Central memory CD8-positive, alpha-beta T cell (primary cell): ENCODE data around the gene MAPK12.

Experiments
- ATAC-seq: fragments of 150-1000 bp; cut with Tn5 transposase; replicated peaks from 2 replicates; pipeline ENCODE4 v1.10.0; 2022; ENCODE audit warnings: mild to moderate bottlenecking, moderate FRiP score, moderate number of reproducible peaks; ENCODE audit not compliant: poor library complexity, severe bottlenecking; ENCODE audit errors: extremely low read depth
- DNase-seq, 2 donors: peaks; one replicate each; pipeline ENCODE4 v3.0.0; 2021; ENCODE audit warnings: low spot score in 2 of 2
- H3K27ac Mint-ChIP-seq: one replicate; pipeline ENCODE4 v1.8.0; 2022; ENCODE audit warnings: low read depth, mild to moderate bottlenecking, moderate library complexity, mixed read lengths
- H3K27me3 Mint-ChIP-seq: one replicate; pipeline ENCODE4 v1.8.0; 2022; ENCODE audit warnings: mixed read lengths
- H3K36me3 Mint-ChIP-seq: one replicate; pipeline ENCODE4 v1.8.0; 2022; ENCODE audit warnings: mild to moderate bottlenecking, moderate library complexity, mixed read lengths; ENCODE audit not compliant: insufficient read depth
- H3K4me1 Mint-ChIP-seq: one replicate; pipeline ENCODE4 v1.8.0; 2022; ENCODE audit warnings: mixed read lengths
- H3K4me3 Mint-ChIP-seq: one replicate; pipeline ENCODE4 v1.8.0; 2022; ENCODE audit warnings: mild to moderate bottlenecking, moderate library complexity, mixed read lengths
- H3K9me3 Mint-ChIP-seq: one replicate; pipeline ENCODE4 v1.8.0; 2022; ENCODE audit warnings: mixed read lengths

MAPK12 gene

DNA sequence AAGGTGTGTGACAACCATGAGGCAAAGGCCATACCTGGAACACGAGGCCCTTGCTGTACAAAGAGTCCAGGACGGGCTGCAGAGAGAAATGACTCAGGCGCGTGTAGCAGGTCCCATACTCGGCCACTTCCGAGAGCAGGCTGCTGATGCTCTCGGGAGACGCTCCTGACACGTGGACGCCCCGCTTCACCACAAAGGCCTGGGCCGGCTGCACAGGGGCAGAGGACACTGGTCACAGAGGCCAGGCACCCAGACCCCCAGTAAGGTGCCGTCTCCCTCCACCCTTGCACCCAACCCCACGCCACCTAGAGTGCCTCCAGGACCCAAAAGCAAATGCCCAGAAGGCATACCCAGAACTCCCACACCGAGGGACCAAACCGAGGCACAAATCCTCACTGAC lies 32.1 kb downstream of the MAPK12 start:
- H3K36me3 Mint-ChIP-seq = peaks cover 42% of the 10 kb centered on the region
- no peaks in the 10 kb centered on the region for H3K9me3 Mint-ChIP-seq
- H3K4me1 Mint-ChIP-seq = peaks cover 20% of the 10 kb centered on the region
- H3K27me3 Mint-ChIP-seq = no peaks in the 10 kb centered on the region
- ATAC-seq = no peak
- no peak overlapping the region for H3K27ac Mint-ChIP-seq
- no peak overlapping the region for H3K4me3 Mint-ChIP-seq
- DNase-seq = no peak

DNA sequence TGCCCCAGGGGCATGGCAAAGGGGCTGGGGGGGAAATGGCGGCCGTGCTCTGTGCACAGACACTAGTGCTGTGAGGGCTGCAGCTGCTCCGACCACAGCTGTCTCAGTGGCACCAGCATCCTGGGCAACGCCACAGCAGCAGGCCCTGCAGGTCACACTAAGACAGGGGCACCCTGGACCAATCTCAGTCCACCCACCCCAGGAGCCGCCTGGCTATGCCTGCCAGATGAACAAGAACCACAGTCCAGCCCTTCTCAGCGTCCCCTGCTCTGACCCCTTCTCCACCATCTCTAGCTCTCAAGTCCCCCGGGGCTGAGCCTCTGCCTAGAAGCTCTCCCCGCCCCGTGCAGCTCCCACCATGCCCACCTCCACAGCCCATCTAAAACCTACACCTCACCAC lies 33.1 kb downstream of the MAPK12 start:
- H3K27me3 Mint-ChIP-seq = no peaks in the 10 kb centered on the region
- no peak overlapping the region for H3K4me3 Mint-ChIP-seq
- ATAC-seq = no peak
- DNase-seq = no peak
- no peaks in the 10 kb centered on the region for H3K9me3 Mint-ChIP-seq
- peaks cover 47% of the 10 kb centered on the region for H3K36me3 Mint-ChIP-seq
- H3K27ac Mint-ChIP-seq = peak overlapping the region; percentile 83
- H3K4me1 Mint-ChIP-seq = peaks cover 17% of the 10 kb centered on the region

DNA sequence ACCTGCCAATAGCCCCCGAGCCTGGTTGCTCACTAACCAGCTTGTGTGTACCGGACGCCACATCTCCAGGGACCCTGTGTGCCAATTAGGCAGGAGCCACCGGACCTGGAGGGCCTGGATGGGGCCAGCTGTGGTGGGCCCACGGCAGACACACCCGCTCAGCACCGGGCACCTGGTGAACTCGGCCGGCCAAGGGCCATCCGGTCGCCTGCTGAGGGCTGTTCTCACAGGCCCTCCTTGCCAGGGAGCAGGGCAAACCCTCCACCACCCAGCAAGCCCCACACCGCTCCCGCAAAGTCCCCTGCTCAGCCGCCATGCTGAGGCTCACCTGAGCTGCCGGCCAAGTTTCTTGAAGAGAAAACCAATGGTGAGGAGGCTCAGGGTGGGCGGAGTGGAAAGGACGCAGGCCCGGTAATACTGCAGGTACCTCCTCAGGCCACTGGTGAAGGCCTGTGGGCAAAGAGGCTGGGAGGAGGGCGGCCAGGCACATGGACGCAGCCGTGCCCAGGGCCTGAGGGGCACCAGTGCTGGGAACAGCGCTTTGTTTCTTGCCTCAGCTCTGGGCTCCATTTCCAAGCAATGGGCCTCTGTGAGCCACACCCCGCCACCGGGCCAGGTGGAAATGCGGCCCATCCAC lies 33.8 kb downstream of the MAPK12 start:
- no peak overlapping the region for H3K4me3 Mint-ChIP-seq
- H3K4me1 Mint-ChIP-seq = peaks cover 17% of the 10 kb centered on the region
- H3K27me3 Mint-ChIP-seq = no peaks in the 10 kb centered on the region
- no peaks in the 10 kb centered on the region for H3K9me3 Mint-ChIP-seq
- H3K27ac Mint-ChIP-seq = no peak overlapping the region
- ATAC-seq (no peak), DNase-seq (no peak)
- peaks cover 50% of the 10 kb centered on the region for H3K36me3 Mint-ChIP-seq

DNA sequence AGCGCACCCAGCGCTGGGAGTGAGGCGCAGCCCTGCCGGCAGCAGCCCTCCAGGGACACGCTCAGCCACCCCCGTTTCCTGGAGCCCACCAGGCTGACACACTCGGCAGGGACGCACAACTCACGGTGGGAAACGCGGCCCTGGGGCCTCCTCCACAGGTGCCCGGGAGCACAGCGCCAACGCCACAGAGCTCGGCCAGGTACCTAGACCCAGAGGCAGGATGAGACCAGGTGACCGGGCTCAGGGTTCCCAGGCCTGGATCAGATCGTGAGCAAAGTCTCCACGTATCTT lies 34.7 kb downstream of the MAPK12 start:
- no peaks in the 10 kb centered on the region for H3K27me3 Mint-ChIP-seq

DNA sequence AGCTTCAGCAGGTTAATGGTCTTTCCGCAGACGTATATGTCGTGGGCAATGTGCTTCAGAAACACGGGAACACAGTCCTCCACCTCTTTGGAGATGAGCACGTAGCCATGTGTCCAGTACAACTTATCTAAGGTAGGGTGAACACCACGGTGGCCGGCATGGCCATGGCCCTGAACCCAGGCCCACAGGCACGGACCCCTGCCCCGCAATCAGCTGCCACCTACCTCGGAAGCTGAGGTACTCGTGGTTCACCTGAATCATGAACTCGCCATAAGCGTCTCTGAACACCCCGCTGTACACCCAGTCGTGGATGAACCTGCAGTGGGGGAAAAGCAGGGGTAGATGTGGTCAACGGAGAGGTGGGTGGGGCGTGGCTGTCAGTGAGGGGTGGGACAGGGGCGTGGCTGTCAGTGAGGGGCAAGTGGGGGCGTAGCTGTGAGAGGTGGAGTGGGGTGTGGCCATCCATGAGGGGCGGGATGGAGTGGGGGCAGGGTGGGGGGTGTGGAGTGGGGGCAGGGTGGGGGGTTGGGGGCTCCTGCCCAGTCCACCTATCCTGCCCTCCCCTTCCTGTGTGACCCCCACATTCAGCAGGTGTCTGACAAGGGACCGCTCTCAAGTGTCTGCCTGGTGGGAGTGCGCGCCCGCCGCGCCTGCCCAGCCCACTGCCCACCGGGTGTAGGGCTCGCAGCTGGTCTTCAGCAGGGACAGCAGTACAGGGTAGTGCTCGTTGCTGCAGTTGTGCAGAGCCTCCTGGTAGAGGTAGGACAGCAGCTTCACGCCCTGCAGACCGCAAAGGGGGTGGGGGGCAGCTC lies 35.2 kb downstream of the MAPK12 start:
- H3K27ac Mint-ChIP-seq = peak overlapping the region; percentile 59
- H3K36me3 Mint-ChIP-seq = peaks cover 44% of the 10 kb centered on the region
- no peak overlapping the region for H3K4me3 Mint-ChIP-seq
- no peak for ATAC-seq
- H3K27me3 Mint-ChIP-seq = no peaks in the 10 kb centered on the region
- no peaks in the 10 kb centered on the region for H3K9me3 Mint-ChIP-seq
- no peak for DNase-seq
- H3K4me1 Mint-ChIP-seq = peaks cover 17% of the 10 kb centered on the region

More for the DNA sequence above, 34.7 kb downstream of the MAPK12 start:
- ATAC-seq (no peak), DNase-seq (no peak)
- Mint-ChIP-seq H3K27ac (peak overlapping the region; percentile 59), H3K36me3 (peaks cover 47% of the 10 kb centered on the region), H3K4me3 (no peak overlapping the region), H3K4me1 (peaks cover 17% of the 10 kb centered on the region), H3K9me3 (no peaks in the 10 kb centered on the region)

DNA sequence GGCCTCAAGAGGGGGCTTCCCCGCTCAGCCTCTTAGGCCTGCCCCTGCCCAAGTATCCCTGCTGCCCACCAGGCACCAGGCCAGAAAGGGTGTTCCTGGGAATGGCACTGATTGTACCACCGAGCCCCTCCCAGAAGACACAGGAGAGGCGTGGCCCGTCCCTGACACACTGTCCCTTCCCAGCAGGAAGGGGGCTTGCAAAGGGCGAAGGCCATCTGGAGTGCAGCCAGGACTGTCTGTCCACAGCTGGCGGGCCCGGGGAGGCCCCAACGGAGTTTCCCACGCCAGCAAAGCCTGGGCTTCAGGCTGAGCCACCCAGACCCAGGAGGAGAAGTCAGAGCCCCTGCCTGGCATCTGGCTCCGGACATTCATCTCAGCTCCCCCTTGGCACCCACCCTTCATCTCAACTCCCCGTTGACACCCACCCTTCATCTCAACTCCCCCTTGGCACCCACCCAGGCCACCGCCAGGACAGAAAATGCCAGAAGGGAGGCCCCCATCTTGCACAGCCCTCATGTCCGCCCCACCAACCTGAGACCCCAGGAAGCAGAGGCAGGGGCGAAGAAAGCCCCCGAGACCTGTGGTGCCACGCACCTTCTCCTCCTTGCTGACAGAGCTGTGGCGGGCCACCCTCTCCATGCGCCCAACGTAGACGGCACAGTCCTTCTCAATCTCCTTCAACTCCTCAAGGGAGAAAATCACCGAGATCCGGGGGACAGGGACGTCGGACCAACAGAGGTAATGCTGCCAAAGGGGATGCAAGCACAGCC lies 36.1 kb downstream of the MAPK12 start:
- Mint-ChIP-seq H3K9me3 (no peaks in the 10 kb centered on the region), H3K36me3 (peaks cover 42% of the 10 kb centered on the region), H3K27ac (no peak overlapping the region)

DNA sequence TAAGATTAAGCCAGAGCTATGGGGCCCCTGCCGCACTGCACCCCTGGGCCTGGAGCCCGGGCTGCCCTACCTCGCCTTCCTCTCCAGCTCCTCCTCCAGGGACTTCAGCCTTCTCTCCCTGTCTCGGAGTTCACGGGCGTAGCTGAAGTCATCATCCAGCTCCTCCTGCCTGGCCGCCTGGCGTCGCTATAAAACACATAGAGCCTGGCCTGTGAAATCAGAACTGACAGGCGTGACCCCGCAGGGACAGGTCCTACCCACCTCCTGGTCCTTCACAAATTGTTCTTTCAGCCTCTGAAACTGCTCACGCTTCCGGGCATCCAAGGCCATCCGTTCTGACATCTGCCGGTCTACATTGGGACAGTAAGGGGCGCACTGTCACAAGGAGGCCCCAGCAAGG lies 37.4 kb downstream of the MAPK12 start:
- Mint-ChIP-seq H3K9me3 (no peaks in the 10 kb centered on the region), H3K36me3 (peaks cover 41% of the 10 kb centered on the region), H3K4me1 (peaks cover 11% of the 10 kb centered on the region), H3K27ac (peak overlapping the region; percentile 60), H3K27me3 (no peaks in the 10 kb centered on the region), H3K4me3 (no peak overlapping the region)
- ATAC-seq (no peak), DNase-seq (no peak)

More for the DNA sequence above, 36.1 kb downstream of the MAPK12 start:
- ATAC-seq = no peak
- H3K4me1 Mint-ChIP-seq = peaks cover 17% of the 10 kb centered on the region
- no peaks in the 10 kb centered on the region for H3K27me3 Mint-ChIP-seq
- DNase-seq = no peak
- no peak overlapping the region for H3K4me3 Mint-ChIP-seq

DNA sequence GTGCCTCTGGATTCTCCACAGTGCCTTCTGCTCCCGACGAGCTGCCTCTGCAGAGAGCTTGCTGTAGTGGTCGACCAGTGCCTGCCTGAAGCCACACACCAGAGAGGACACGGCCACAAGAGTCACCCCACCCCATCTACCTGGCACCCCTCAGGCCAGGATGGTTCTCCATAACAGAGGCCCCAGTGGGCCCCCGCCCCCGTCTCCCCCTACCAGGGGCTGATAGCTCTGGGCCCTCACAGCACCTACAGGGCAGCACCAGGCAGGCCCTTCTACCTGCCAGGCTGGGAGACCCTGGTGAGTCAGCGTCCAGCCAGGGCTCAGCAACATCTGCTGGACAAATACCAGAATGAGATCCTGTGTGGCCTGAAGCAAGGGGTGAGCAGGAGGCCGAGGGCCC lies 39.0 kb downstream of the MAPK12 start:
- no peak overlapping the region for H3K27ac Mint-ChIP-seq

DNA sequence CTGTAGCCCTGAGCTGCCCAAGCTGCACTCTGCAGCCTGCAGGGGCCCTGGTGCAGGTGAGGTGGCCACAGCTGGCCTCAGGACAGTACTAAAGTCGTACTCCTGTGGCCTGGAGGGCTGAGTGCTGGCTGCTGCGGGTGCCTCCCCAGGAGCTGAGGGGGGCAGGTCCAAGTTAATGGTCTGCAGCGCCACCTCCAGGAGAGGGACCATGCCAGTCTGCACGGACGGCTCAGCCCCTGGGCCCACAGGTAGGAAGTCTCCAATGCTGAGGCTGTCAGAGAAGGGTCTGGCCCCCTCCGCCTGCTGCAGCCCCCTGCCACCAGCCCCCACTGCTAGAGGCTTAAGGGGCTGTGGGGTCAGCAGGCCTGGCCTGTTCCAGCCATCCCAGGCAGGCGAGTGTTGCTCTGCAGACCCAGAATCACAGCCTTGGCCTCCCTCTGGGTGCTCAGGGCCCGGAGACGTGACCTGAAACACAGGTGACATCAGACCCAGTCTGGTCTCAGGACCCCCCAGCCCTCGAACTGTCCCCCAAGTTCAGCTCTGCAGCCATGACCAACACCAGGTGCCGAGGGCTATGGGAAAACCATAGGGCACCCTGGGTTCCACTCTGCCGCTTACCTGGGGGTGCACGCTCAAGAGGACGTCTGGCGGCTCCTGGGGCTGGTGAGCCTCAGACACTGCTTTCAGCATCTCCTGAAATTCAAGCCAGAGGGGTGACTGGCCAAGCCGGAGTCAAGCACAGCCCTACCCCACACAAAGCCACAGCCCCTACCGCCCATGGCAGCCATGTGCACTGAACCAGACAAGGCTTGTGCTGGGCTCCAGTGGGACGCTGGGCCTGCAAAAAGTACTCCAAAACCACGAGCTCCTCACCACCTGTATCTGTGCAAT lies 39.8 kb downstream of the MAPK12 start:
- ATAC-seq (no peak), DNase-seq (no peak)
- H3K27ac Mint-ChIP-seq = no peak overlapping the region
- peaks cover 47% of the 10 kb centered on the region for H3K36me3 Mint-ChIP-seq
- no peaks in the 10 kb centered on the region for H3K27me3 Mint-ChIP-seq
- no peaks in the 10 kb centered on the region for H3K9me3 Mint-ChIP-seq
- no peak overlapping the region for H3K4me3 Mint-ChIP-seq
- H3K4me1 Mint-ChIP-seq = peaks cover 4% of the 10 kb centered on the region

More for the DNA sequence above, 39.0 kb downstream of the MAPK12 start:
- peaks cover 4% of the 10 kb centered on the region for H3K4me1 Mint-ChIP-seq
- H3K36me3 Mint-ChIP-seq = peaks cover 44% of the 10 kb centered on the region
- no peaks in the 10 kb centered on the region for H3K27me3 Mint-ChIP-seq
- H3K4me3 Mint-ChIP-seq = no peak overlapping the region
- no peaks in the 10 kb centered on the region for H3K9me3 Mint-ChIP-seq
- DNase-seq (no peak), ATAC-seq (no peak)

DNA sequence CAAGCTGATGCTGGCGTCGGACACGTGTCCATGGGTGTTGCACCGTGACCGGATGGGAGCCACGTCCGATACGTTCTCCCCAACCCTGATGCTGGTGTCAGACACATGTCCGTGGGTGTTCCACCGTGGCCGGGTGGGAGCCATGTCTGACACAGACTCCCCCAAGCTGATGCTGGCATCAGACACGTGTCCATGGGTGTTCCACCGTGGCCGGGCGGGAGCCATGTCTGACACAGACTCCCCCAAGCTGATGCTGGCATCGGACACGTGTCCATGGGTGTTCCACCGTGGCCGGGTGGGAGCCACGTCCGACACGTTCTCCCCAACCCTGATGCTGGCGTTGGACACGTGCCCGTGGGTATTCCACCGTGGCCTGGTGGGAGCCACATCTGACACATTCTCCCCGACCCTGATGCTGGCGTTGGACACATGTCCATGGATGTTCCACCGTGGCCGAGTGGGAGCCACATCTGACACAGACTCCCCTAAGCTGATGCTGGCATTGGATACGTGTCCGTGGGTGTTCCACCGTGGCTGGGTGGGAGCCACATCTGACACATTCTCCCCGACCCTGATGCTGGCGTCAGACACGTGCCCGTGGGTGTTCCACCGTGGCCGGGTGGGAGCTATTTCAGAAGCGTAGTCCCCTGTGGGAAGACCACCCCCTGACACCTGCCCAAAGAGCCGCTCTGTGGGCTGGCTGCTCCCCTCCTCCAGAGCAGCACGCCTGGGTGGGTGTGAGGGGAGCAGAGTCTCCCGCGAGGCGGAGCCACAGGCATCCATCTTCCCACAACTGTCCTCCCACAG lies 40.7 kb downstream of the MAPK12 start:
- H3K9me3 Mint-ChIP-seq = no peaks in the 10 kb centered on the region
- H3K36me3 Mint-ChIP-seq = peaks cover 48% of the 10 kb centered on the region
- H3K27me3 Mint-ChIP-seq = no peaks in the 10 kb centered on the region
- no peak for ATAC-seq
- no peak for DNase-seq
- H3K27ac Mint-ChIP-seq = no peak overlapping the region
- H3K4me3 Mint-ChIP-seq = no peak overlapping the region
- H3K4me1 Mint-ChIP-seq = peaks cover 4% of the 10 kb centered on the region

DNA sequence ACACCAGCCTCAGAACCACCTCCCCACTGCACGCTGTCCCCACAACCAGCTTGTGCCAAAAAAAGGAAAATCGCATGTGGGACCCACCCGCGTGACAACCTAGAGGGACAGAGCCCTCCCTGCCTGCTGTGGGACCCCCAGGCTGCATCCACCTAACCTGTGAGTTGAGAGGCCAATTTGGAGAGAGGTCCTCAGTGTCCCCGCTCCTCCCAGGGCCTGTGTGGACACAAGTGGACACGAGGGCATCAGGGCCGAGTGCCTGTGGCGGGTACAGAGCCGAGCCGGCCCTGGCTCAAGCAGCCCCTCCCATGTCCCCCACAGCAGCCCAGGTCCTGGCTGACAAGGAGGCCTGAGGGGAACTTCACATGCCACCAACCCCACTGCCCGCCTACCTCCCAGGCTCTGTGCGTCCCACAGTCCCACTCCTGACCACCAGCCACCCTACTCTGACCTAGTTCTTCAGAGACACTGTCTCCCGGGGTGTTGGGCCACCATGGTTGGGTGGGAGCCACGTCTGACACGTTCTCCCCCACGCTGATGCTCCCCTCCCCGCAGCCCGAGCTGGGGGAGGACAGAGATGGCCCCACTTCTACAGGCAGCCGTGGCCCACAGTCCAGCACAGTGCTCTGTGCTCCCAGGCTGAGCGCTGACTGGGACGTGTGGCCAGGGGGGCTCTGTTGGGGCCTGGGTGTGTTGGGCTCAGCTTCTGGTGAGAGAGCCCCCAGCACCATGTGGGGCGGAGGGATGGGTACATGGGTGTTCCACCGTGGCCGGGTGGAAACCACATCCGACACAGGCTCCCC lies 41.5 kb downstream of the MAPK12 start:
- no peaks in the 10 kb centered on the region for H3K27me3 Mint-ChIP-seq
- H3K27ac Mint-ChIP-seq = peak overlapping the region; percentile 19
- H3K9me3 Mint-ChIP-seq = no peaks in the 10 kb centered on the region
- H3K4me3 Mint-ChIP-seq = no peak overlapping the region
- ATAC-seq (no peak), DNase-seq (no peak)
- peaks cover 8% of the 10 kb centered on the region for H3K4me1 Mint-ChIP-seq
- peaks cover 48% of the 10 kb centered on the region for H3K36me3 Mint-ChIP-seq
